ENCODE data around the gene MRPS23. TPM values are rescaled to one million over a fixed set of nuclear protein-coding genes. Genes with fewer than 3 reads are reported as not detected.

MRPS23 gene
- total RNA-seq, 4 donors from 2014 or later = 5.9 to 35.2 (median 16.8) TPM

DNA sequence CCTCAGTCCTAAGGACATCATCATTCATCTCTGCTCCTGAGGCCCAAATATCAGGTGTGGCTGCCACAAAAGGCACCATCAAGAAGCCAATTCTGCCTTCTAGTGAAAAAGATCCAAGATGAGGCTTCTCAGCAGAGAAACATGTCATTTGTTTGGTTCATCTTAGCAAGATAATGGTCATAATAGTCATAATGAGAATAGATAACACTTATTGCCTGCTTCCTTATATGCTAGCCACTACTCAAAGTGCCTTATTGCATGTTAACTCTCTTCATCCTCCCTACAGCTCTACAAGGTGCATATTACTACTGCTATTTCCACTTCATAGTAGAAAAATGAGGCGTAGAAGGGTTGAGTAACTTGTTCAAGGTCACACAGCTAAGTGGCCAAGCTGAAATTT is 45.0 kb upstream of the MRPS23 start:
- no peaks in the 10 kb centered on the region for H3K27me3 ChIP-seq
- no peak for DNase-seq
- H3K4me1 ChIP-seq = peaks cover 7 to 64% of the 10 kb centered on the region in 2 donors
- H3K9me3 ChIP-seq = no peaks in the 10 kb centered on the region
- intact Hi-C loops (cut with DNase I; ENCODE audit: low total_unique reads) = loop anchor here (2.0 kb wide), 1 partner anchor 60 kb away; the partner anchor contains the start of gene CUEDC1
- no peak for TF ChIP-seq POLR2A (IDR thresholded peaks at IDR 0.05)
- TF ChIP-seq, protein P1, sequence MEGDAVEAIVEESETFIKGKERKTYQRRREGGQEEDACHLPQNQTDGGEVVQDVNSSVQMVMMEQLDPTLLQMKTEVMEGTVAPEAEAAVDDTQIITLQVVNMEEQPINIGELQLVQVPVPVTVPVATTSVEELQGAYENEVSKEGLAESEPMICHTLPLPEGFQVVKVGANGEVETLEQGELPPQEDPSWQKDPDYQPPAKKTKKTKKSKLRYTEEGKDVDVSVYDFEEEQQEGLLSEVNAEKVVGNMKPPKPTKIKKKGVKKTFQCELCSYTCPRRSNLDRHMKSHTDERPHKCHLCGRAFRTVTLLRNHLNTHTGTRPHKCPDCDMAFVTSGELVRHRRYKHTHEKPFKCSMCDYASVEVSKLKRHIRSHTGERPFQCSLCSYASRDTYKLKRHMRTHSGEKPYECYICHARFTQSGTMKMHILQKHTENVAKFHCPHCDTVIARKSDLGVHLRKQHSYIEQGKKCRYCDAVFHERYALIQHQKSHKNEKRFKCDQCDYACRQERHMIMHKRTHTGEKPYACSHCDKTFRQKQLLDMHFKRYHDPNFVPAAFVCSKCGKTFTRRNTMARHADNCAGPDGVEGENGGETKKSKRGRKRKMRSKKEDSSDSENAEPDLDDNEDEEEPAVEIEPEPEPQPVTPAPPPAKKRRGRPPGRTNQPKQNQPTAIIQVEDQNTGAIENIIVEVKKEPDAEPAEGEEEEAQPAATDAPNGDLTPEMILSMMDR (IDR thresholded peaks at IDR 0.05) = no peak
- no peaks in the 10 kb centered on the region for H3K36me3 ChIP-seq
- peak overlapping the region; percentile 77 to 89 for H3K27ac ChIP-seq
- no peak overlapping the region for H3K4me3 ChIP-seq

DNA sequence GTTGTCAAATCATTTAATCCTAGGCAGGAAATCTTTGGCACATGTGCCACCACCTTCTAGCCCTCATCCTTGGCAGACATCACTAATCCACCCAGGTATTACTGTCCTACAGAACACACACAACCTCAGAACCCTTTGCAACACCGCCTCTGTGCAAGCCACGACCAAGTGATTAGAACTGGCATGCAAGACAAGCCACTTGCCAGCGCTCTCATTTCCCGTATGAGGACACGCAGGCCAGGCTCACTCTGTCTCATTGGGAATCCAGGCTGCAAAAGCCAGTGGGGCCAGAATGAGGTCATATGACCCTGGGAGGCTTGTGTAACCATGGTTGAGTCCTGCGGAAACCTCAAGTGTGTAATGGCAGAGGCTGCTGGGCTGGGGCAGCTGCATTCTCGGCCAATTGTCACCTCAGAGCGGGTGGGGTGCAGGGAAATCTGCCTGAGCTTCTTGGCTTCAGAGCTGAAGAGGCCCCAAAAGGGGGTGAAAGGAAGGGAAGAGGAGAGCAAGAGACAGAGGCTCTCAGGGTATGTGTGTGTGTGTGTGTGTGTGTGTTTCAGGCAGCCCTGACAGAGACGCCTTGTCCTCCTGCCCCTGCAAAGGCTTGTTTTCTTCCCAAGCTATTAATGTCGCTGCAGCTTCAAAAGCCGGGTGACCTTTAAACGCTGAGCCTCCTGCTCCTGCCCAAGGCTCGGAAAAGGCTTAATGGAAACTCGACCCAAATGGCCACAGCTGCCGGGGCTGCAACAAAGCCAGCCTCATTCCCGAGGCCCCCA is 43.2 kb upstream of the MRPS23 start:
- intact Hi-C loops (cut with DNase I; ENCODE audit: low total_unique reads) = no loop called here
- peak; percentile 90 to 92 for DNase-seq
- Histone ChIP-seq H3K27me3 (no peaks in the 10 kb centered on the region), H3K9me3 (no peaks in the 10 kb centered on the region), H3K36me3 (no peaks in the 10 kb centered on the region), H3K4me1 (peaks cover 9 to 48% of the 10 kb centered on the region in 2 donors), H3K4me3 (no peak overlapping the region), H3K27ac (peak overlapping the region; percentile 77 to 89)
- TF ChIP-seq, protein P1 (IDR thresholded peaks at IDR 0.05) = no peak
- peak; percentile 7 to 11 for TF ChIP-seq POLR2A (IDR thresholded peaks at IDR 0.05)

DNA sequence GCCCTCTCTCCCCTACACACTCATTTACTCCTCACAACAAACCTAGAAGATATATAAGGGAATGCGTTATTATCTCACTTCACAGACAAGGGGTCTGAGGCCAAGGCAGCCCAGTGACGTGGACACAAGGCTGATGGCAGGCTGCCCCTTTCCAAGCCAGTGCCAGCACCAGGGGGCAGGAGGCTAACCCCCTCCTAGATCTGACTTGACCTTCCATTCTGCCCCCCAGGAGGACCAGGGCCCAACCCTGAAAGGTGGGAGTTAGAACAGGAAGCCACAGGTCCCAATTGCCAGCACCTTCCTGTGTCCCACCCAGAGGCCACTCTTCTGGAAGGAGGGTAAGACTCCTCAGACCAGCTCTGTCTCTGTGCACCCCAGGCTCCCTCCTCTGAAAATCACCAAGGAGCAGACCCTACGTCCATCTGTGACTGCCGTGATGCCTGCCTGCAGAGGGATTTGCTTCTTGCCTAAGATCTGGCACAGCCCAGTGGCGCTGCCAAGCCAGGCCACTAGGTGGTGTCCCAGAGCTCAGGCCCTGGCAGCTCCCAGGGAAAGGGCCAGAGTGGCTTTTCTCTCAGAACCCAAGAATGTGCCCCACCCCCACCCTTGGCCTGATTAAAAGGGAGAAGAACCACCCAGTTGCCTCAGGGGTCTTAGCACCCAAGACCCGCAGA is 42.4 kb upstream of the MRPS23 start:
- peaks cover 9 to 46% of the 10 kb centered on the region in 2 donors for H3K4me1 ChIP-seq
- H3K27ac ChIP-seq = peak overlapping the region; percentile 77 to 89
- H3K27me3 ChIP-seq = no peaks in the 10 kb centered on the region
- H3K9me3 ChIP-seq = no peaks in the 10 kb centered on the region
- intact Hi-C loops (cut with DNase I; ENCODE audit: low total_unique reads) = no loop called here
- no peaks in the 10 kb centered on the region for H3K36me3 ChIP-seq
- DNase-seq = peak; percentile 84 to 88
- no peak overlapping the region for H3K4me3 ChIP-seq
- TF ChIP-seq, protein P1 (IDR thresholded peaks at IDR 0.05) = peak; percentile 84 to 94 (median 91)
- no peak for TF ChIP-seq POLR2A (IDR thresholded peaks at IDR 0.05)

DNA sequence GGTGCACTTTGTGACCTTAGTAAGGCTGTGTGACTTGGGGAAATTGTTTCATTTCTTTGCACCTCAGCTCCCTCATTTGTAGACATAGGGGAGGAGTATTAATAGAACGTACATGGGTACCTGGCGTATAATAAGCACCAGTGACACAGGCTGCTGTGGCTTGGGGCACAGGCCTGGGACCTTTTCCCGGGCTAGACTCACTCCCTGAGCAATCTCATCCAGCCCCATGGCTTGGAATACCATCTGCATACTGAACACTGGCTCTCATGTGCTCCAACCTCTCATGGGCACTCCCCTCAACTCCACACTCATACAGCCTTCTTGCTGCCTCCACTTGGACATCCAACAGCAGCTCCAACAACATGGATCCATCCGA is 41.0 kb upstream of the MRPS23 start:
- no peak for DNase-seq
- no peak for TF ChIP-seq POLR2A (IDR thresholded peaks at IDR 0.05)
- TF ChIP-seq, protein P1 (IDR thresholded peaks at IDR 0.05) = no peak
- Histone ChIP-seq H3K9me3 (no peaks in the 10 kb centered on the region), H3K36me3 (no peaks in the 10 kb centered on the region), H3K4me1 (peaks cover 9 to 43% of the 10 kb centered on the region in 2 donors), H3K27ac (peak overlapping the region; percentile 77 to 89), H3K27me3 (no peaks in the 10 kb centered on the region), H3K4me3 (no peak overlapping the region)
- intact Hi-C loops (cut with DNase I; ENCODE audit: low total_unique reads) = no loop called here
